Mesendoderm (in vitro differentiated cells): ENCODE measurements around the gene ENPP5.
"Not testable (repeated sequence)": the region's sequence is repeated elsewhere in the genome, so short reads cannot be mapped to it uniquely, and the experiment has no call there.

Experiments
- DNase-seq: peaks from one replicate; pipeline ENCODE4 v3.0.0; 2013
- H2AK5ac ChIP-seq: 2 replicates; pipeline ENCODE4 v1.6.1; 2013; ENCODE audit warnings: low read length, inconsistent platforms
- H2BK120ac ChIP-seq: 2 replicates; pipeline ENCODE4 v1.6.1; 2013; ENCODE audit warnings: low read depth, mild to moderate bottlenecking, low read length, moderate library complexity, mixed read lengths
- H2BK15ac ChIP-seq: replicated peaks from 2 replicates; pipeline ENCODE4 v1.6.1; 2013; ENCODE audit warnings: low read depth, mild to moderate bottlenecking, moderate library complexity
- H2BK5ac ChIP-seq: 2 replicates; pipeline ENCODE4 v1.6.1; 2013; ENCODE audit warnings: low read length, inconsistent platforms
- H3K18ac ChIP-seq: 2 replicates; pipeline ENCODE4 v1.6.1; 2013; ENCODE audit warnings: mild to moderate bottlenecking, low read length, mixed read lengths
- H3K23ac ChIP-seq: one replicate; pipeline ENCODE4 v1.6.1; 2013; ENCODE audit warnings: low read length
- H3K27ac ChIP-seq: 2 replicates; pipeline ENCODE4 v1.5.1; 2013; ENCODE audit warnings: low read depth, mild to moderate bottlenecking, inconsistent platforms, low read length, moderate library complexity
- H3K27me3 ChIP-seq: 2 replicates; pipeline ENCODE4 v1.6.1; 2013; ENCODE audit warnings: low read length, control low read depth, mild to moderate bottlenecking, inconsistent platforms; ENCODE audit not compliant: insufficient read depth, poor library complexity
- H3K36me3 ChIP-seq: 2 replicates; pipeline ENCODE4 v1.6.1; 2013; ENCODE audit warnings: low read length, inconsistent platforms; ENCODE audit not compliant: control insufficient read depth, insufficient read depth
- H3K4ac ChIP-seq: one replicate; pipeline ENCODE4 v1.6.1; 2013; ENCODE audit warnings: low read depth, mild to moderate bottlenecking, low read length, moderate library complexity
- H3K4me1 ChIP-seq: 2 replicates; pipeline ENCODE4 v1.6.1; 2013; ENCODE audit warnings: low read depth, low read length, inconsistent platforms; ENCODE audit not compliant: control insufficient read depth
- H3K4me2 ChIP-seq: 2 replicates; pipeline ENCODE4 v1.6.1; 2013; ENCODE audit warnings: low read length
- H3K4me3 ChIP-seq: 2 replicates; pipeline ENCODE4 v1.5.1; 2013; ENCODE audit warnings: mild to moderate bottlenecking, low read length
- H3K56ac ChIP-seq: one replicate; pipeline ENCODE4 v1.6.1; 2013; ENCODE audit warnings: low read length
- H3K79me1 ChIP-seq: 2 replicates; pipeline ENCODE4 v1.6.1; 2013; ENCODE audit warnings: low read length, inconsistent platforms
- H3K79me2 ChIP-seq: 2 replicates; pipeline ENCODE4 v1.6.1; 2013; ENCODE audit warnings: mild to moderate bottlenecking, low read length; ENCODE audit not compliant: control insufficient read depth, insufficient read depth
- H3K9ac ChIP-seq: 2 replicates; pipeline ENCODE4 v1.6.1; 2013; ENCODE audit warnings: low read length, inconsistent platforms
- H4K5ac ChIP-seq: one replicate; pipeline ENCODE4 v1.6.1; 2013; ENCODE audit warnings: low read length
- H4K8ac ChIP-seq: one replicate; pipeline ENCODE4 v1.6.1; 2013; ENCODE audit warnings: low read depth, mild to moderate bottlenecking, control low read depth, low read length, moderate library complexity
- WGBS: extraction: QIAGEN DNeasy Blood & Tissue Kit; methylation state at CpG from one replicate; pipeline ENCODE4 v1.1.7; 2013; ENCODE audit warnings: low lambda C conversion rate, missing lambda C conversion rate; ENCODE audit not compliant: insufficient coverage; ENCODE audit errors: extremely low coverage; 5-methylcytosine and 5-hydroxymethylcytosine counted together

ENPP5 gene

GRCh38 chr6:46131291-46131690 is 39.5 kb downstream of the ENPP5 start:
- not testable (repeated sequence) for H2BK15ac ChIP-seq, H2AK5ac ChIP-seq, H3K4me3 ChIP-seq, H3K4ac ChIP-seq, H3K23ac ChIP-seq, H3K9ac ChIP-seq, H4K5ac ChIP-seq, H3K79me1 ChIP-seq, H3K27ac ChIP-seq, H3K18ac ChIP-seq, H2BK5ac ChIP-seq, H2BK120ac ChIP-seq, H3K79me2 ChIP-seq, H3K56ac ChIP-seq, DNase-seq, H3K27me3 ChIP-seq, H4K8ac ChIP-seq, H3K4me1 ChIP-seq, H3K4me2 ChIP-seq, H3K36me3 ChIP-seq
- no CpG with 5 or more reads among the region's 1 CpG for WGBS

GRCh38 chr6:46130666-46131065 is 40.1 kb downstream of the ENPP5 start:
- DNase-seq = peak; percentile 1
- Histone ChIP-seq H4K8ac (no peak overlapping the region), H3K4ac (no peak overlapping the region)

DNA sequence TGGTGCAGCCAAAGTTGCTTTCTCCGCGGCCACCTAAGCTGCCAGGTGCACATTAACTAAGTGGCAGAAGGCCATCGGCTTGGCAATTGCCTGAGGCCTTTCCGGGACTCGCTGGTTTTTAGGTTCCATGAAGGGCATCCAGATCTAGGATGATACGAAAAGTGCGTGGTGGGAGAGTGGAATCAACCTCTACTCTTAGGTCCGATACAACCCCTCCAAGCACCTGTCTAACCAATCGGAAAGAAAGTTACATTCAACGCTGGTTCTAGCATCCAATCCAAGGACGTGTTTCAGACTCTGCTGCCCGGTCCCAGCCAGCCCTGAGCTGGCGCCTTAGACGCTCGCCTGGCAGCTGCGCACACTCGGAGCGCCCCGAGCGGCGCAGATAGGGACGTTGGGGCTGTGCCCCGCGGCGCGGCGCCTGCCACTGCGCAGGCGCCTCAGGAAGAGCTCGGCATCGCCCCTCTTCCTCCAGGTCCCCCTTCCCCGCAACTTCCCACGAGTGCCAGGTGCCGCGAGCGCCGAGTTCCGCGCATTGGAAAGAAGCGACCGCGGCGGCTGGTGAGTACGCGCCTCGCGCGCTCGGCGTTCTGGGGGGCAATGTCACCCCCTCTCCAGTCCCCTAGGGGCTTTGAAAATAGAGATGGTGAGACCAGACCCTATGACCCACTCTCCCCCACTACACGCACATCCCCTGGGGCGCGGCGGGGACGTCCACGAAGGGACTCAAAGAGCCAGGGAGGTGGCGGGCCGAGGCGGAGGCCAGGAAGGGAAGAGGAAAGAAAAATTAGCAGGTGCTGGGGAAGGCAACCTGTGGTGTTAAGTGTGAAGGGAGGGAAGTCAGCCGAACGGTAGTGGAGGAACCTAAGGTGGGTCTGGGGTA is 40.9 kb downstream of the ENPP5 start, which contains the start of gene ENPP4:
Gene ENPP4 (plus strand): TSS at position 361 of the 883 bp plus-strand sequence. CDS start 9,595 bp downstream, outside the sequence.
- peak within 1 kb of the TSS; percentile 93 for H3K4me2 ChIP-seq

More at GRCh38 chr6:46130666-46131065, 40.1 kb downstream of the ENPP5 start:
- Histone ChIP-seq H2AK5ac (no peak overlapping the region), H3K4me3 (no peak overlapping the region), H3K9ac (no peak overlapping the region), H2BK5ac (no peak overlapping the region), H3K79me1 (no peaks in the 10 kb centered on the region), H3K4me2 (no peak overlapping the region), H4K5ac (no peak overlapping the region), H3K18ac (no peak overlapping the region), H3K23ac (no peak overlapping the region), H3K56ac (no peak overlapping the region), H2BK120ac (no peak overlapping the region), H3K27me3 (no peaks in the 10 kb centered on the region), H3K4me1 (peaks cover 2% of the 10 kb centered on the region), H2BK15ac (no peak overlapping the region), H3K36me3 (no peaks in the 10 kb centered on the region), H3K27ac (no peak overlapping the region), H3K79me2 (no peaks in the 10 kb centered on the region)
- WGBS = no CpG with 5 or more reads among the region's 4 CpGs

DNA sequence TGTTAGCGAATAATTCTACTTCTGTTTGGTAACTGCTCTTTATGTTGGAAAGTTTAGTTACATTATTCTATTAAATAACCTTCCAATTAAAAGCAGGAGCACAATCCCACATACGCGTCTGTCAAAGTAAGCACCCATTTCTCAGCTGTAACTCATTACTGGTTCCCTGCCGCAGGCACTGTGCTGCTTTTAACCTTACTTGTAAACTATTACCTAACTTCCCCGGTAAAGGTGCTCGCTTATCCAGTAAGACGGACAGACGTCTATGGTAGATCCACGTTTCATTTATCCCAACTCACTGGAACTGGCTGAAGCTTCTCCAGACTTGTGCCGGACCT is 41.5 kb downstream of the ENPP5 start:
- H2BK15ac ChIP-seq = no peak overlapping the region
- no peaks in the 10 kb centered on the region for H3K79me1 ChIP-seq
- H2BK120ac ChIP-seq = no peak overlapping the region
- H3K23ac ChIP-seq = no peak overlapping the region
- no peak overlapping the region for H4K8ac ChIP-seq
- H3K9ac ChIP-seq = peak overlapping the region; percentile 19
- no peaks in the 10 kb centered on the region for H3K36me3 ChIP-seq
- WGBS = no CpG with 5 or more reads among the region's 10 CpGs
- peak overlapping the region; percentile 67 for H3K56ac ChIP-seq
- peaks cover 2% of the 10 kb centered on the region for H3K4me1 ChIP-seq
- H3K27ac ChIP-seq = no peak overlapping the region
- H4K5ac ChIP-seq = no peak overlapping the region
- no peak overlapping the region for H2BK5ac ChIP-seq
- H3K4me3 ChIP-seq = no peak overlapping the region
- peak overlapping the region; percentile 42 for H3K4me2 ChIP-seq
- H3K4ac ChIP-seq = no peak overlapping the region
- no peak overlapping the region for H3K18ac ChIP-seq
- no peak for DNase-seq
- no peak overlapping the region for H2AK5ac ChIP-seq
- H3K27me3 ChIP-seq = no peaks in the 10 kb centered on the region
- no peaks in the 10 kb centered on the region for H3K79me2 ChIP-seq

More for the DNA sequence above, 40.9 kb downstream of the ENPP5 start, which contains the start of gene ENPP4:
- peak; percentile 95 for DNase-seq
- peak within 1 kb of the TSS; percentile 67 for H3K56ac ChIP-seq
- H3K79me2 ChIP-seq = no peaks in the 10 kb centered on the region
- H3K79me1 ChIP-seq = no peaks in the 10 kb centered on the region
- peak within 1 kb of the TSS; percentile 49 for H3K4me3 ChIP-seq
- H3K27ac ChIP-seq = no peak within 1 kb of the TSS
- no peak within 1 kb of the TSS for H3K23ac ChIP-seq
- H3K4me1 ChIP-seq = peaks cover 2% of the 10 kb centered on the region
- H3K4ac ChIP-seq = no peak within 1 kb of the TSS
- no peak within 1 kb of the TSS for H2BK120ac ChIP-seq
- H3K27me3 ChIP-seq = no peaks in the 10 kb centered on the region
- H3K36me3 ChIP-seq = no peaks in the 10 kb centered on the region
- H2AK5ac ChIP-seq = no peak within 1 kb of the TSS
- no CpG with 5 or more reads among the region's 61 CpGs for WGBS
- H2BK5ac ChIP-seq = no peak within 1 kb of the TSS
- no peak within 1 kb of the TSS for H4K8ac ChIP-seq
- no peak within 1 kb of the TSS for H4K5ac ChIP-seq
- peak within 1 kb of the TSS; percentile 54 for H3K9ac ChIP-seq
- H3K18ac ChIP-seq = peak within 1 kb of the TSS; percentile 28
- H2BK15ac ChIP-seq = no peak within 1 kb of the TSS

DNA sequence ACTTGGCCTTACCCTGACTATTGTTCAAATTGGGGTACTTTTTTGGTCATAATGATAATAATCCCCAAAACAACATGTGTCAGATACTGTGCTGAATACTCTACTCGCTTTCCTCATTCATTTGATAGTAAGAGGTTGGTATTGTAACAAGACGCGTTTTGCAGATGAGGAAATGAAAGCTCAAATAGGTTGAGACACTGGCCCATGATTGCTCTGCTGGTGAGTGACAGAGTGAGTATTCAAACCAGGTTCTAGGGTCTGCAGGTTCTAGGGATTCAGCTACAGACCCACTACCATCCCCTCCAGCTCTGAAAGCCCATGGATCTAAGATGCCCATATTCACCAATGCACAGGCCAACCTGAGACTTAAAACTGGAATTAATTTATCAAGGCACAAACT is 42.3 kb downstream of the ENPP5 start:
- peaks cover 2% of the 10 kb centered on the region for H3K4me1 ChIP-seq
- no peak overlapping the region for H3K4me2 ChIP-seq
- no peak overlapping the region for H3K4ac ChIP-seq
- no peaks in the 10 kb centered on the region for H3K27me3 ChIP-seq
- H3K23ac ChIP-seq = no peak overlapping the region
- no peak overlapping the region for H3K4me3 ChIP-seq
- H2BK5ac ChIP-seq = no peak overlapping the region
- H3K56ac ChIP-seq = no peak overlapping the region
- H2BK15ac ChIP-seq = no peak overlapping the region
- H3K79me1 ChIP-seq = no peaks in the 10 kb centered on the region
- H2AK5ac ChIP-seq = no peak overlapping the region
- H3K79me2 ChIP-seq = no peaks in the 10 kb centered on the region
- H3K18ac ChIP-seq = no peak overlapping the region
- DNase-seq = no peak
- no peak overlapping the region for H2BK120ac ChIP-seq
- no peak overlapping the region for H4K8ac ChIP-seq
- H4K5ac ChIP-seq = no peak overlapping the region
- no CpG with 5 or more reads among the region's 3 CpGs for WGBS
- H3K27ac ChIP-seq = no peak overlapping the region
- H3K36me3 ChIP-seq = no peaks in the 10 kb centered on the region
- H3K9ac ChIP-seq = no peak overlapping the region
